GM19452 (cell line): ENCODE data around the gene TMEM183A.
"Not testable (repeated sequence)": the region's sequence is repeated elsewhere in the genome, so short reads cannot be mapped to it uniquely, and the experiment has no call there.

ENCODE experiments used
- ATAC-seq: cut with Tn5 transposase; IDR thresholded peaks from one replicate; pipeline ENCODE4 v1.9.1; 2021; ENCODE audit not compliant: unreplicated experiment

Gene TMEM183A

GRCh38 chr1:203006948-203007871, at the start of gene TMEM183A:
TMEM183A (plus strand) TSS chr1:203007374; CDS start chr1:203007466, 92 bp downstream.
- ATAC-seq = peak; percentile 91

DNA sequence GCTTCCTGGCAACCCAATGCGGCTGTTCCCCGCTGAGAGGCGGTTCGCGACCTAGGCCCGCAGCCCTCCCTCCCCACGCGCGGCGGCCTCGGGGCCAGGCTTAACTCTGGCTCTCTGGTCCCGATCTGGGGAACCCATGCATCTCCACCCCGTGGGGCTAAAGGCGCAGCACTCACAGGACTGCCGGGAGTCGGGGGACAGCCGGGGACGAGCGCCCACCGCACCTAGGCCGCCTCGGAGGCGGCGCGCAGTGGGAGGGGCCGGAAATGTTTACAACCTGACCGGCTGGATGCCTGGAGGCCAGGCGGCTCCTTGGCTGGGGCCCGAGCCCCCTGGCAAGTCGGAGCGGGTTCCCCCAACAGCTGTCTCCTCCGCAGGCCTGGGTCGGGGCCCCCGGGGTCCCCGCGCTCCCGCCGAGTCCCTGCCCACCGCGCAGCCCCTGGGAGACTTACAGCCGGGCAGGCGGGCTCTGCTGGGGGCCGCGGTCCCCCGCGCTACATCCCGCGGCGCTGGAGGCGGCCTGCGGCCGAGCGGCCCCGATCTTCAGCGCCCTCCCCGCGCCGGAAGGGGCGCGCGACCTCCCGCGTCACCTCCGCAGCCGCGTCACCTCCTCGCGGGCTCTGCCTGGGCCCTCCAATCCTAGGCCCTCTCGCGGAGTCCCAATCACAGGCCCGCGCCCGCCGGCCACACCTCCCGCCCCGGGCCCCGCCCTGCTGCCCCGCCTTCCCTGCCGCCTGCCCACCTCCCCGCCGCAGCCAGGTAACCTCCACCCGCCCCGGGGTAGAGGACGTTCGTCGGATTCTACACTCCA, 49.2 kb upstream of the TMEM183A start, which contains the start of gene ADIPOR1:
Gene ADIPOR1, minus strand, starts transcription at position 580 of the 811 bp plus-strand sequence. CDS start 7,242 bp downstream, outside the sequence.
- peak; percentile 98 for ATAC-seq

DNA sequence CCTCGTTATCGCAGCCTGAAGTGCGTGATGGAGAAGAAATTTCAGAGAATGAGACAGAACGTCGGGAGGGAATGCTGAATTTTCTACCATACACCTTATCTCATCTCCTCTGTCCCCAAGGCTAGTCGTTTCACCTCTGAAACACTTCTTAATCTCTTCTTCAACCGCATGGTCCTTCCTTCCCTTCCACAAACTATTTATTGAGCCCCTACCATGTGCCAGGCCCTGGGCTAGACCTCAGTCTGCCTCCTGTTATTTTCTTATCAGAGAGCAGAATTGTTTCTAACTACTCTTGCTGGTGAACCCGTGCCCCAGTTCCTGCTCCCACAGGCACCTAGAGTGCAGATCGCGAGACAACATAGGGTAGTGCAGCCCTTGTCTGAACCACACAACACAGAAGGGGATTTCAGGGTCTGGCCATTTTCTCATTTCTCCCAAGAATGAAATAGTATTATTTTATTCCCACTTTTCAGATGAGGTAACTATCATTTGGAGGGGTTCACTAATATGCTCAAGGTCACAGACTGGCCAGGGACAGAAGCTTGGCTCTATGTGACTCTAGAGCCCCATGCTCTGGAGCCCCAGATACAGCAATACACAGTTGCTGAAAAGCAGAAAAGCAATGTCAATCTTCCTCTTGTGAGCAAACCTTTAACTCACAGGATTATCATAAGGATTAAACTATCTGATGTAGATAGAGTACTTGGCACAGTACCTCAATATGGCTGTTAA, 48.5 kb upstream of the TMEM183A start:
- ATAC-seq = no peak

- no peak for ATAC-seq
Measured at GRCh38 chr1:202959276-202959620, 47.9 kb upstream of the TMEM183A start.

DNA sequence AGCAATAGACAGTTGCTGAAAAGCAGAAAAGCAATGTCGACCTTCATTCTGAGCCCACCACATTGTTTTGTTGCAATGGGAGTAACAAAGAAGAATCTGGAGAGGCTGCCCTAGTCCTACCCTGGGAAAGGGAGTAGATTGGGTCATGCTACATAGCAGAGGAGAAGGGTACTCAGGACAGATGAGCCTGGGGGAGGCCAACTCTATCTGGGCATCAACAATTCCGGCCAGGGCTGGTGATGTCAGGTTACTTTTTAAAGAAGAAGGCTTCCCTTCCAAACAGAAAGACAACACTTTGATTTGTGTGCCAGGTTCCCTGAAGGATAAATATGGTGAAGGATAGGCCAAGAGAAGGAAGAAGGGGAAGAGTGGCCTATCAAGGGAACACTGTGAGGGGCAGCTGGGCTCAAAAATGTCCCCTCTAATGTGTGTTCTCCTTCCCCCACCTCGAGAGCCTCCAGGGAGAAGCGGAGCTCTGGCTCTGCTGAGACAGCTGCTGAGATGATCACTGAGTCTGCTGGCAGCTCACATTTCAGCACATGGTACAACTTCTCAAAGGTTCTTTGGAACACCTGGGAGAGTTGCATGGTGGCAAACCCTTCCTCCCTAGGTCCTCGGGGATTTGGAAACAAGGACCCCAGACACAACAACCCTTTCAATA, 45.8 kb upstream of the TMEM183A start:
- ATAC-seq = no peak

GRCh38 chr1:202964791-202965410, 42.3 kb upstream of the TMEM183A start:
- ATAC-seq = no peak

DNA sequence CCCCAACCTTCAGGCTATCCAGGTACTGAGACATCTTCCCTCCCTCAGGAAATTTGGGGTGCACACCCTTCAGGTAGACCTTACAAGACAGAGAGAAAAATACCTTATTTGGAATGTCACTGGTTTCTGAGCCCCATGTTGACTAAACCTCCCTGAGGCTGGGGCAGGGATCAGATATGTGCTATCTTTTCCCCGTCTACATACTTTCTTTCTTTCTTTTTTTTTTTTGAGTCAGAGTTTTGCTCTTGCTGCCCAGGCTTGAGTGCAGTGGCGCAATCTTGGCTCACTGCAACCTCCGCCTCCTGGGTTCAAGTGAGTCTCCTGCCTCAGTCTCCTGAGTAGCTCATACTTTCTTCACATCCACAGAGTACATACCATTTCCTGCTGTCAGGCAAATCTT, 41.8 kb upstream of the TMEM183A start:
- no peak for ATAC-seq

DNA sequence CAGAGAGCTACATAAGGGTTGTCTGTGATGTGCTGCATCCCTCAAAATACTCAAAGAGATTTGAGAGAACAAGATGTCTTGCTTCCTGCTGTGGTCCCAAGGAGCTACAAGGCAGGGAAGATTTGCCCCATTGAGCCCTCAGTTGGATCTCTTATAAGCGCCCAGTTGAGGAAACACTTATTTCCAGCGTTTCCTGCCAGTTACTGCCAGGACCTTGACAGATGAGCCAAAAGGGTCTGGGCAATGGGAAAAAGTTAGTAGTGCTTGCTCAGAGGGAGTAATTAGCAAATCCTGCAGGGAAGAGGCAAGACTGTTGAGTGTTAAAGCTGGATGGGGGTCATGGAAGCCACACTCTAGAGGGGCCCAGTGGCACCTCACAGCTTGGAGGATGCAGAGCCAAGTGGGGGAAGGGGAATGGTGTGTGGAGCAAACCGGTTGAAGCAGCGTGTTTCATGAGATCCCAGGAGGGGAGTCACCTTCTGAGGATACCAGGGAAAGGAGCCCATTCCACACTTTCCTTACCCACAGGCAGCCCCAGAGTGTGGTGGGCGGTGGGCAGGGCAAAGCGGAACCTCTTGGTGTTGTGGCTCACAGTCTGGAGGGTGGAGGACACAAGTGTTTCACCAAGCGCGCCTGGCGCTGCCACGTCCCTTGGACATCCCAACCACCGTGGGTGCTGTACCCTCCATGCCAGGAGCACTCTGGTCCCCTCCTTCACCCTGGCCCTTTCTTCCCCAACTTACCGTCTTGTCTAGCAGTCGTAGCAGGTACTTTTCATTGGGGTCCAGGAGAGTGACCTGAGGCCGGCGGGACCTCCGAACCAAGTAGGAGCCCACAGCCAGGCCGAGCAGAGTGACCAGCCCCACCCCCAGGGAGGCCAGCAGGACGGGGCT, 40.9 kb upstream of the TMEM183A start:
- ATAC-seq = no peak

DNA sequence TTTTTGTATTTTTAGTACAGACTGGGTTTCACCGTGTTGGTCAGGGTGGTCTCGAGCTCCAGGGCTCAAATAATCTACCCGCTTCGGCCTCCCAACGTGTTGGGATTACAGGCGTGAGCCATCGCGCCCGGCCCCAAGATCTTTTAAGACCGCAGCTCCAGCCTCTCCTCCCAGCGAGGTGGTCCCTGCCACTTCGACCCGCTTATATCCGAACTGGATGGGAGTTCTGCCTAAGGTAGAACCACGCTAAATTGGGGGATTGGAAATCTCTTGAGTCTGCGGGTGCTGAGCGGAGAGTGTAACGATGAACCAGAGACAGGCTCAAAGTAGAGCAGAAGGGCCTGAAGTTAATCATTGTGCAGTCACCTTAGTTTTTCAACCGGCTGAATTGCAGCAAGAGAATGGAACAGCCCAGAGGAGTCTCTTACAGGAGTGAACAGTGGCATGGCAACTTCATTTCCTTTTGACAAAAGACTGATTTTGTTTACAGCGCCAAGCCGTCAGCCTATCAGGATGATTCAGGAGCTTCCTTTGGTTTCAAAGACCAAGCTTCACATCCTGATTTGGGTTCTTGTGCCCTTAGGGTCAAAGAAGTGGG, 39.4 kb upstream of the TMEM183A start:
- ATAC-seq = no peak

DNA sequence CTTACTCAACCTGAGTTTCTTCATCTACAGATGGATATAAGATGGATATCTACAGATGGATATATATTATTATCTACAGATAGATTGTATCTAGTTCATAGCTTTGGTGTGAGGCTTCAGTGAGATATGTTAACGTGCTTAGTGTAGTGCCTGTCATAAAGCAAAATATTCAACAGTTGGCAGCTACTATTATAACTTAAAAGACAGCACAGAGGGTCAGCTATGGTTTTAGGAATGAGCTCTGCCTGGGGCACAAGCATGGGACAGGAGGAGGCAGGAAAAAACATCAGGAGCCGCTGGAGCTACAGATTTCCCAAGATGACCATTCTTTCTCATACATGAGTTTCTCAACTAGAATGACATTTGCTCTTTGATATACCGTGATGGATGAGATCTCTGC, 38.8 kb upstream of the TMEM183A start:
- ATAC-seq = no peak

DNA sequence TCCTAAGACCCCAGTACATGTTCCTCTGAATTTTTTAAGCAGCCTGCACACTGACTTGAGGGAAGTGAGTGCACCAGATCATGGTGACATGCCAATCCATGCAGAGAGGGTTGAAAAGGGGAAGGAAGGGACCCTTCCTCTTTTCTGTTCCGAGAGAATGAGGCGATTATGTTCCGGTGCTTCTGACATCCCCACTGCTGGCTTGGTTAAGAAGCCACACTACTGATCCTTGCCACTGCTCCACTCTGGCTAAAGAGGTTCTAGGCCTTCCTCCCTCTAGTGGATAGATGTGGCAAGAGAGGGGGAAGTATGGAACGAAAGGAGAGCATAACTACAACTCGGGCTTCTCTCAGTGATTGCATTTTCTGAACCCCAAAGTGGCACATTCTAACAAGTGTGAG, 38.3 kb upstream of the TMEM183A start:
- ATAC-seq = peak; percentile 48

- ATAC-seq = no peak
Measured at GRCh38 chr1:202972046-202972445, 35.1 kb upstream of the TMEM183A start.

DNA sequence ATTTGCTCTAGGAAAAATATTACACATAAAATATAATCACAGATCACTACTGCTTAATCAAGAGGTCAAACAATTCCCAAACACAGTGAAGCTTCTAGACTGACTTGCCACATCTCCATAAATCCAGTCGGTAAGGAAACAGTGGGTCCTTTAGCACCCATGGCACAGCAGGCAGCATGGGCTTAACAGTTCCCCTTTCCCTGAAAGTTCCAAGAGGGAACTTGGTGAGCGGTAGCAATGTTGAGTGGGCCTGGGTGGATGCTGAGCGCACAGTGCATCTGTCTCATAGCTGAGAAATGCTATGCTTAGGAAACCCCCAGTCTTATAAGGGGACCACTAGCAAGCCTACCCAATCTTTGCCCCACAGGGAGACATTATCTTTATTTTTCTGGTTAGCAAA, 32.3 kb upstream of the TMEM183A start:
- ATAC-seq = no peak

DNA sequence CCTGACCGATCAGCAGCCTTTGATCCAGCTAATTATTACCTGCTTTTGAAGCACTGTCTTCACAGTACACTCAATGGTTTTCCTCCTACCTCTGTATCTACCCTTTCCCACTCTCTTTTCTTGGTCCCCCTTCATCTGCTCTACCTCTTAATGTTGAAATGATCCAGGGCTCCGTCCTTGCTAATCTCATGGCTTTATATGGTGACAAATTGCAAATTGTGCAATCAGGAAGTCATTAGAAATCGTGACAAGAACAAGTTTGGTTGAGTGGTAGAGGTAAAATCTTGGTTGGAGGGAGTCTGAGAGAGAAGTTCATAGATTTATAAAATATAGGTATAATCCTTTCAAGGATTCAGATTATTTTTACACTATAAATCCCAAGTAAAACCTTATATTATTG, 30.5 kb upstream of the TMEM183A start:
- no peak for ATAC-seq

- ATAC-seq = no peak
Measured at GRCh38 chr1:202979459-202979858, 27.7 kb upstream of the TMEM183A start.

GRCh38 chr1:202981939-202982338, 25.2 kb upstream of the TMEM183A start:
- ATAC-seq = no peak

DNA sequence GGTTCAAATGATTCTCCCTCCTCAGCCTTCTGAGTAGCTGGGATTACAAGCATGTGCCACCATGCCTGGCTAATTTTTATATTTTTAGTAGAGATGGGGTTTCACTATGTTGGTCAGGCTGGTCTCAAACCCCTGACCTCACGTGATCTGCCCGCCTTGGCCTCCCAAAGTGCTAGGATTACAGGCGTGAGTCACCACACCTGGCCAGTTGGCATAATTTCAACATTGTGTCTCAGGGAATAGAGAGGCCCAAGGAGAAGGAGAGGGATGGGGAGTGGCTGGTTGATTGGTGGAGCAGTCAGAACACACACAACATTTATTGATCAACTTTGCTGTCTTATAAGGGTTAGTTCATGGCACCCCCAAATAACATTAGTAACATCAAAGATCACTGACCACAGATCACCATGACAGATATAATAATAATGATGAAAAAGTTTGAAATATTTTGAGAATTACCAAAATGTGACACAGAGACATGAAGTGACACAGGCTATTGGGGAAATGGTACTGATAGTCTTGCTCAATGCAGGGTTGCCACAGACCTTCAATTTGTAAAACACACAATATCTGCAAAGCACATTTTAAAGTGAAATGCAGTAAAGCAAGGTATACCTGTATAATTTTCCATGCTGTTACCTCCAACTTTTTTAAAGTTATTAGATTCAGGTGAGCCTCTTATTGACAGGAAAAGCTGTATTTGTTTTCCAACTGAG, 24.3 kb upstream of the TMEM183A start:
- ATAC-seq = no peak

GRCh38 chr1:202986120-202986519, 21.1 kb upstream of the TMEM183A start:
- not testable (repeated sequence) for ATAC-seq
